Measurements from ENCODE around the gene NCR2. TPM values are rescaled to one million over a fixed set of nuclear protein-coding genes. Genes with fewer than 3 reads are reported as not detected.

NCR2 gene
- total RNA-seq, 1 donor from 2014 or later, result not detected

DNA sequence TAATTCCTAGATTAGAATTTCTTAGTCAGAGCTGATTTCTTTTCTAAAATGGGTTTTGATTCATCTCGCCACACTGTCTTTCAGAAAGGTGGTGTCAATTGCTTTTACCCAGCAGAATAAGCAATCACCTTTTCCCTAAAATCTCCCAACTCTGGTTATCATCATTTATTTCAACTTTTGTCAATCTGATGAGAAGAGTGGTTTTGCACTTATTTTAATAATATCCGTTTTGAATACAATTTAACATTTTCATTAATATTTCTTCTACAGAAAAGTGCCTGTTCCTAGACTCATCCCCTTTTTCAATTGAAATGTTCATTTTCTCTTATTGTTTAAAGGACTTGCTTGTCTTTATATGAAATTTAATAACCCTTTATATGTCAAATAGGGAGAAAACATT, 8.2 kb upstream of the NCR2 start:
- no peak for DNase-seq (ENCODE audit: extremely low read depth, low read depth, low spot score)

DNA sequence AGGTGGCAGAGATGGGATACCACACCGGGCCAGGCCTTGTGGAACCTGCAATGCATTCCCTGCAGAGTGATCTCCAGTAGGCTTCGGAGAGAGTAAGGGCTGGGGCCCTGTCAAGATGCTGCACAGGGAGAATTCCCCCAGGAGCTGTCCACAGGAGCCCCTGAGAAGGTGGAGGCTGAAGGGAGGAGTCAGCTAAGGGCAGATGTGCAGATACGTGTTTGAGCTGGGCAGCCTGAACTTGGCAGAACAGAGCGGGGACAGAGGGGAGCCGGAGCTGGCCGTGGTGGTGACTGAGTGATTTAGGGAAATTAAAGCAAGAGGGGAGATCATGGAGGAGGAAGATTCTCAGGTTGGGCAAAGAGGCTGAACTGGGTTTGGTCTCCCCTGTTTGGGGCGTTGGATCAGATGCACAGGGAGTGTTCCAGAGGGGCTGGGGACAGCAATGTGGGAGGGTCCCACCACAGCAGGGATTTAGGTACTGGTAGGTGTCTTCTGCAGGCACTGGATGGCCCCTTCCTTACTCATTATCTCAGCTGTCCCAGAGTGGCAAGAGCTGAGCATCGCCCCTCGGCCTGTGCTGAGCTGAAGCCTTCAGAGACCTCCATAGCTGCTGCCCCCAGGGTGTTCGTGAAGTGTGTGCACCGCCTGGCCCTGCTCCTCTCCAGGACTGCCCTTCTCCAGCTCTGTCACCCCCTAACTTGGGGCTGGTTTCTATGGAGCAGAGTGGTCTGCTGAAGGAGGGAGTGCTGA, 3.8 kb upstream of the NCR2 start:
- DNase-seq (ENCODE audit: extremely low read depth, low read depth, low spot score), result no peak

DNA sequence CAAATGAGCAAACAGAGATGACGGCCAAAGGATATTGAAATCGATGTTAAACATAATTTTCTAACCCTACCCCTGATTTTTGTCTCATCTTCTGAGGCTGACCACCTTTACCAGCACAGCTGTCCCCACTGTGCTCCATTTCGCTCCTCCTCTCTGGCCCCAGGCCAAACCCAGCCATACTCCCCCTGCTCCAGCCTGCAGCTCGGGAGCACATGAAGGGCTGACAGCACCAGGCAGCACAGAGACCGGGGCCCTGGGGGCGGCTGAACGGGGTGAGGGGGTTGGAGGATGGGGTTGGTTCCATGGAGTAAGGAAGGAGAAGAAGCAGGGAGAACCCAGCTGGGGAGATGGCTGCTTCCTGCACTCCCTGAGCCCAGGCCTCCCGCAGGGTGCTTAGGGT, 3.2 kb upstream of the NCR2 start:
- no peak for DNase-seq (ENCODE audit: extremely low read depth, low read depth, low spot score)

DNA sequence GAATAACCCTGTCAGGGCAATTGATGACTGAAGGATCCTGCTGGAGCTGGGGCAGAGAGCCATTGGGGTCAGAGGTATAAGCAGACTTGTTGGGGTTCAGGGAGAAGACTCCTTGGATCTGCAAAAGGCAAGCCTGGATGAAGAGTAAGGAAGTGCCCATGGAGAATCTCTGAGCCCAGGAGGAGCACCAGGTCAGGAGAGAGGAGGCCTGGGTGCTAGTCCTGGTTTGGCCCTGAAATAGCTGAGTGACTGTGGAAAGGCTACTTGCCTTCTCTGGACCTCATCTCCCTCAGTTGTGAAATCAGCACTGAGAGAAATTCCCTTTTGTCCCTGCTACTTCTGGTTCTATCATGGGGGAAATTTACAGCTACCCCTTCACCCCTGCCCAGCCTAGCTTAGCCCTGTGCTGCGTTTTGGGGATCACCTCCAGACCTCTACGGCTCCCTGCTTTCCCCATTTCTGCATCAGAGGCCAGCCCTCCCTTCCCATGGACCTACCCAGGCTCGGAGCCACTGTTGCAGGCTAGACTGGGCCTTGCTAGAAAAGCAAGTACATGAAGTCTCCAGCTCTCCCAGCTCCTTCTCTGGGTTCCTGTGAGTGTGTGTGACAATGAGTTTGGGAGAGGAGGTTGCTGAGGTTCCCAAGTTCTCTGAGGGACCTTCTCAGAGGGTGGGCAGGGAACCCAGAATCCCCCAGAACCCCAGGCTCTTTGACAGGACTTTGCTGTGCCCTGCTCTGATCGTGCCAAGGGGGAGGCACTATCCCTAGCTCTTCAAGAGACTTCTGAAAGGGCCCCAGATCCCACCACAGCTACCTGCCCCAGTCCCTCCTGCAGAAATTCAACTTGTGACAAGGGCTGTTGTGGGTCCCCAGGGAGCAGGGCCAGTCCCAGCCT, 2.3 kb upstream of the NCR2 start:
- no peak for DNase-seq (ENCODE audit: extremely low read depth, low read depth, low spot score)

- DNase-seq (ENCODE audit: extremely low read depth, low read depth, low spot score), result no peak
Measured at GRCh38 chr6:41334482-41335040, 847 bp upstream of the NCR2 start.

DNA sequence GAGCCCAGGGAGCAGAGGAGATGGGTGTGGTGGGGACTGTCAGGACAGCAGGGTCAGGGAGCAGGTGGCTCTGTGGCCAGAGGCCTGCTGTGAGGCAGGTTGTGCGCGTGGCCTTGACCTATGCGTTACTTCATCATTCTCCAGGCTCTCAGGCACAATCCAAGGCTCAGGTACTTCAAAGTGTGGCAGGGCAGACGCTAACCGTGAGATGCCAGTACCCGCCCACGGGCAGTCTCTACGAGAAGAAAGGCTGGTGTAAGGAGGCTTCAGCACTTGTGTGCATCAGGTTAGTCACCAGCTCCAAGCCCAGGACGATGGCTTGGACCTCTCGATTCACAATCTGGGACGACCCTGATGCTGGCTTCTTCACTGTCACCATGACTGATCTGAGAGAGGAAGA, 535 bp downstream of the NCR2 start:
- DNase-seq (ENCODE audit: extremely low read depth, low read depth, low spot score), result no peak

GRCh38 chr6:41336824-41337223, 1.4 kb downstream of the NCR2 start:
- no peak for DNase-seq (ENCODE audit: extremely low read depth, low read depth, low spot score)

DNA sequence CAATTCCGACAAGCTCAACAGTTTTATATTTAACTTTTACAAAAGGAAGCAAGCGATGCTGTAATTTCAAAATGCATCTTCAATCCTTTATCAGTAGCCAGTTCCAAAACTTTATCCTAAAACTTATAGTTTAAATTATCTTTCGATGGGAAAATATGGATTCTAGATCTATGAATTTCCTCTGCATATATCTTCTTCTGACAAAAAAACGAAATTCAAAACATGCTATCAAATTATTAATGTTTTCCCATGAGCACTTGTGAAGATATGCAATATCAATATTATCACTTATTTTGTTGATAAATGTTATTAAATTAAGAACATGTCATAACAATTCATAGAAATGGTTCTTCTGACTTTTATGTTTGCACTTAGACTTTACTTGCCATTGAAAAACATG, 2.3 kb downstream of the NCR2 start:
- DNase-seq (ENCODE audit: extremely low read depth, low read depth, low spot score), result no peak

DNA sequence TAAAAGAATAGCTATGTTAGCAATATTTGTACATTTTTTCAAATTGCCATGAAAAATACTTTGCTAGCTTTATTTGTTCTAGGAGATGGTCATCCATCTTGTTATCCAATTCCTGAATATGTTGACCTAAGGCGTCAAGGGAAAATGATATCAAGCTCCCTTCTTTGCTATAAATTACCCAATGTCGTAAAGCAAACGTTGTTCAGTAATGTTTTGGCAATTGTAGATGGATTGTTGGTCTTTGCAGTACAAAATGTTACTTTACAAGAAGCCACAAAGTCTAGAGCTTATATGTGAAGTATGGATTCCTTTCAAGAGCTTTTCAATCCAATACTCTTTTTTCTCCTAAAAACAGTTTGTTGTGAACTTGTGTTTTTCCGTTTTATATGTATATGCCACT, 3.3 kb downstream of the NCR2 start:
- no peak for DNase-seq (ENCODE audit: extremely low read depth, low read depth, low spot score)

DNA sequence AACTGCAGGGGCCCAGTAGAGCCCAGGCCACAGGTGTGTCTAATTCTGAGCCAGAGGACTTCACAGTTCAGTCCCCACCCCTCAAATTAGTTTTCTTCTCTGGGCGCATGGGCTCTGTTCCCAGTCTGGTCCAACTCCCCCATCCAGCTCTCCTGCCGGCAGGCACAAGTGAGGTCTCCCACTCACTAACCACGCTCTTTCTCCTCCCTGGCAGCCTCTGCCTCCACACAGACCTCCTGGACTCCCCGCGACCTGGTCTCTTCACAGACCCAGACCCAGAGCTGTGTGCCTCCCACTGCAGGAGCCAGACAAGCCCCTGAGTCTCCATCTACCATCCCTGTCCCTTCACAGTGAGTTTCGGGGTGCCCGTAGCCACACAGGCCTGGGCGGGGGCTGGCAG, 6.2 kb downstream of the NCR2 start:
- no peak for DNase-seq (ENCODE audit: extremely low read depth, low read depth, low spot score)

DNA sequence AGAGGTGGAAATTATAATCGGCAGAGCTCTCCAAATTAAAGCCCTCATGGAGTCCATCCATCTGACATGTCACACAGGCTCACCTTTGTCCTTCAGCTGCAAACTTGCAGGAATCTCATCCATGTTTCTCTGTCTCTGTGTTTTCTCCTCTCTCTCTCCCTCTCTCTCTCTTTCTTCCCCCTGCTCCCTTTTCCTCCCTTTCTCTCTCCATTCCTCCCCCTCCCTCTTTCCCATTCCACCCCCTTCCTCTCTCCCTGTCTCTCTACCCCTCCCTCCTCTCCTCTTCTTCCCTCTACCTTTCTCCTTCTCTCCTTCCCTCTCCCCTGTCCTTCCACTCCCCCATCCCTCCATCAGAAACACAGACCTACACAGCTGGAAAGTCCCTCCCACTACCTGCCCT, 6.8 kb downstream of the NCR2 start:
- DNase-seq (ENCODE audit: extremely low read depth, low read depth, low spot score), result no peak

- DNase-seq (ENCODE audit: extremely low read depth, low read depth, low spot score), result no peak
Measured at GRCh38 chr6:41343641-41344187, 8.3 kb downstream of the NCR2 start.

GRCh38 chr6:41344876-41345275, 9.5 kb downstream of the NCR2 start:
- no peak for DNase-seq (ENCODE audit: extremely low read depth, low read depth, low spot score)

DNA sequence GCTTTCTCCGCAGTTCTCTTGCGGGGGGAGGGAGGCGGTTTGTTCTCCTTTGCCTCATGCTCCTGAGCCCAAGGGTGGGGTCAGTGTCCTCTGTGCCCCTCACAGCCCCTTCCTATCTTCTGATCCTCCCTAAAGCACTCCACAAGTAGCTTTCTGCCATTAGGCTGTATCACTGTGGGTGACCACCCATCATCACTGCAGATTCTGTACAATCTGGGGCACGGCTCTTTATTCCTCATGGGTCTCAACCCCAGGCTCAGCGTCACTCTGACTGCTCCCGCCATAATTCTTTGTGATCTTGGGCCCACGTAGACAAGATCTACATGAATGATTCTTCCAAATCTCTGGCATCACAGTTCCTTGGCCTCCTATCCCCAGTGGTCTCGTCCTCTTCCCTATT, 10.5 kb downstream of the NCR2 start:
- DNase-seq (ENCODE audit: extremely low read depth, low read depth, low spot score), result no peak

GRCh38 chr6:41346441-41346840, 11.0 kb downstream of the NCR2 start:
- no peak for DNase-seq (ENCODE audit: extremely low read depth, low read depth, low spot score)

DNA sequence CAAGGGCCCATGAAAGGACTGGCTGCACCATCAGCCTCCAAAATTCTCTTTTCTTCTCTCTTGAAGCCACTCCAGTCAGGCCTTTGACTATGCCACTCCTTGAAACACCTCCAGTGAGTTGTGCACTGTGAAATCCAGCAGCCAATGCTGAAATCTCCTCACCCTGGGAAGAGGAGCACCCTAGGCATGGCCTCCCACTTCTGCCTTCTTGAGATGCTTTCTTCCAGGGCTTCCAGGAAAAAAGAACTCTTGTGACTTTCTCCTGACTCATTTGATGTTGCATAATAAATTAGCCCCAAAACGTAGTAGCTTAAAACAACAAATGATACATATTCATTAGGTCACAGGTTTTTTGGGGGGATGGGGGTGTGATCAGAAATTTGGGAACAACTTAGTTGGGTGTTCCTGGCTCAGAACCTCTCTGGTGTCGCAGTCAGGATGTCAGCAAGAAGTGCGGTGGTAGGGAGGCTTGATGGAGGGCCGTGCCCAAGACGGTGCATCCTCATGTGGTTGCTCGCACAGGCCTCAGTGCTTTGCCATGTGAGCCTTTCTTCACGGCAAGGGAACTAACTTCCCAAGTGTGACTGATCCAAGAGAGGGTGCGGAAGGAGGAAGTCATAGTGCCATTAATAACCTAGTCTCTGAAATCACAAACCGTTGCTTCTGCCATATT, 12.1 kb downstream of the NCR2 start:
- no peak for DNase-seq (ENCODE audit: extremely low read depth, low read depth, low spot score)

- no peak for DNase-seq (ENCODE audit: extremely low read depth, low read depth, low spot score)
Measured at GRCh38 chr6:41348934-41349333, 13.5 kb downstream of the NCR2 start.

GRCh38 chr6:41352396-41352795, 17.0 kb downstream of the NCR2 start:
- no peak for DNase-seq (ENCODE audit: extremely low read depth, low read depth, low spot score)

GRCh38 chr6:41352907-41353306, 17.5 kb downstream of the NCR2 start:
- DNase-seq (ENCODE audit: extremely low read depth, low read depth, low spot score), result no peak

GRCh38 chr6:41353333-41353732, 17.9 kb downstream of the NCR2 start:
- DNase-seq (ENCODE audit: extremely low read depth, low read depth, low spot score), result no peak

GRCh38 chr6:41355952-41356351, 20.5 kb downstream of the NCR2 start:
- no peak for DNase-seq (ENCODE audit: extremely low read depth, low read depth, low spot score)
